ENCODE data around the gene BAZ1B.

DNA sequence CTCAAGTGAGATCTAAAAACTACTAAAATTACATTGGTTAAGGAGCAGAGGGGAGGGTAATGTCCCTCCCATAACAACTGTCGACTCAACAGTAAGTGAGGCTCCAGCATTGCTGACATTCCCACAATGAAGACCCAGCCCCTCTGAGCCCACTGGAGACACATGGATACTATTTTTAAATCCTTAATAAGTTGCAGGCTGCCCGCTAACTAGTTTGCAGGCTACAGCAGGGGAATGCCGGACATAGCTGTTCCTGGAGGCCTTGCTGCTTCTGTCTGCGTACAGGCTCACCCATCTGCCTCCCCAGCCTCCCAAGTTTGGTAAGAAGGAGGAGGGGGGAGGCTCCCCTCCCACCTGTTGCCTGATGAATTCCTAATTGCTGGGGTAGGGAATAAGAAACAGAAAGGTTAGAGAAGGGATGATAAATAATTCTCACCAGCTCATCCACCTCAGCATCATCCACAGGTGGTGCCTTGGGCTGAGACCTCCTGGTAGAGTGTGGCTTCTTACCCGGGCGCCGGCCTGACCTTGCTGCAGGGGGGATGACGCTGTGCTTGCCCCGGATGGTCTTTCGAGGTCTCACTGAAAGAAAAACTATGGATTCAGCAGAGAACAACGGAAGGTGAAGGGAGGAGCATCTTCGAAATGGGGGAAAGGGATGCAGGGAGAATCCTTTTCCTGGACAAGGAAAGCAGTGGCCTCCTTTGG lies 78.4 kb downstream of the BAZ1B start:
- TF ChIP-seq CTCF (IDR thresholded peaks at IDR 0.05) (no peak), POLR2A (IDR thresholded peaks at IDR 0.05) (no peak)

Data from ovary (tissue), 3 donors.